Stimulated activated CD4-positive, alpha-beta T cell treated with anti-CD3 and anti-CD28 coated beads, Interleukin-2, amount 100 ng/mL, for 24 hours (primary cell): ENCODE data around the gene SBNO1.
"Not testable (repeated sequence)": the region's sequence is repeated elsewhere in the genome, so short reads cannot be mapped to it uniquely, and the experiment has no call there.

Experiments
- DNase-seq, 2 donors: peaks; one replicate each; pipeline ENCODE4 v3.0.0-alpha.2; 2020

SBNO1 gene

GRCh38 chr12:123268850-123269249 is 95.8 kb downstream of the SBNO1 start:
- no peak for DNase-seq

GRCh38 chr12:123267991-123268843 is 96.4 kb downstream of the SBNO1 start:
- no peak for DNase-seq

- no peak for DNase-seq
Measured at GRCh38 chr12:123267335-123267920, 97.2 kb downstream of the SBNO1 start.

GRCh38 chr12:123266679-123267277 is 97.9 kb downstream of the SBNO1 start:
- no peak for DNase-seq

- DNase-seq, result no peak
Measured at GRCh38 chr12:123265851-123266678, 98.6 kb downstream of the SBNO1 start.

- no peak for DNase-seq
Measured at GRCh38 chr12:123264642-123265041, 100.0 kb downstream of the SBNO1 start.

- DNase-seq, result no peak
Measured at GRCh38 chr12:123263196-123263817, 101.3 kb downstream of the SBNO1 start.

GRCh38 chr12:123261196-123261595 is 103.5 kb downstream of the SBNO1 start:
- no peak for DNase-seq

GRCh38 chr12:123260081-123260480 is 104.6 kb downstream of the SBNO1 start:
- DNase-seq, result no peak

GRCh38 chr12:123258593-123258992 is 106.1 kb downstream of the SBNO1 start:
- no peak for DNase-seq

- DNase-seq, result no peak
Measured at GRCh38 chr12:123254853-123255446, 109.7 kb downstream of the SBNO1 start.

GRCh38 chr12:123253641-123254459 is 110.8 kb downstream of the SBNO1 start:
- no peak for DNase-seq

GRCh38 chr12:123252365-123252764 is 112.3 kb downstream of the SBNO1 start:
- not testable (repeated sequence) for DNase-seq

- DNase-seq, result no peak
Measured at GRCh38 chr12:123251403-123252076, 113.1 kb downstream of the SBNO1 start.

- DNase-seq, result no peak
Measured at GRCh38 chr12:123250471-123251383, 113.9 kb downstream of the SBNO1 start.

- not testable (repeated sequence) for DNase-seq
Measured at GRCh38 chr12:123248996-123249741, 115.5 kb downstream of the SBNO1 start.

GRCh38 chr12:123248129-123248528 is 116.5 kb downstream of the SBNO1 start:
- not testable (repeated sequence) for DNase-seq

GRCh38 chr12:123245678-123246077 is 119.0 kb downstream of the SBNO1 start:
- DNase-seq, result no peak
